NCI-H748 (cell line): Measurements from ENCODE around the gene CRYBA2.

ENCODE experiments used
- DNase-seq: peaks from one replicate; lab custom pipeline; 2025; ENCODE audit not compliant: unreplicated experiment; lab: John Stamatoyannopoulos, UW

The CRYBA2 gene

DNA sequence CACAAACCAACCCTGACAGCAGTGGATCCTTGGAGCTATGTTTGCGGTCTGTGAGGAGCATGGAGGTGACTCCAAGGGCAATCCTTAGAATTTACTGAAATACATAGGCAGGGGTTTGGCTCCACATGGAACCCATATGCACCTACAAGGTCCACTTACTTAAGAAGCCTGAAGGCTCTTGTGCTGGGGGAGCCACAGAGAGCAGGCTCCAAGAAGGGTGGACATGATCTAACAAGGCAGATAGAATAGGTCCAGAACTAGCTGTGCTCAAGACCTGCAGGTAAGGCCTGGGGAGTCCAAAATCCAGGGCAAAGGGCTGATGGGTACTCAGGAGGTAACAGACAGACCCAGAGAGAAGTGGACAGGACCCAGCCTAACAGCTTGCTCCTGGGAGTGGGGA, 34.9 kb downstream of the CRYBA2 start:
- no peak for DNase-seq

DNA sequence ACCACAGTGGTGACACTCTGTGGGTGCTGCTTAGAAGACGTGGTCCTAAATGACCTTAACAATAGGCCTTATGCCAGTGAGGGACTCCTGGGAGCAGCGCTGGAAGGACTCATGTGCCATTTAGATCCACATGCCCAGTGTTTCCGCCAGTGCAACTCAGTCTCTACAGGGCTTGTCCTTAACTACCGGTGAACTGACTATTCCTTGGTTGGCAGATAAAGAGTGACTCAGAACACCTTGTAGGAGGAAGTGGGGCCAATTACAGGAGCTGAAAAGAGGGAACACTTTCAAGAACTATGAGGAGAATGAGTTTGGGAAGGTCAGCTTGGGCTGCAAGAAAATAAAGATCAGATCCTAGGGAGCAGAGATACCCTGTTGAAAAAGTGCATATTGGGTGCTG, 35.6 kb downstream of the CRYBA2 start:
- DNase-seq: no peak

DNA sequence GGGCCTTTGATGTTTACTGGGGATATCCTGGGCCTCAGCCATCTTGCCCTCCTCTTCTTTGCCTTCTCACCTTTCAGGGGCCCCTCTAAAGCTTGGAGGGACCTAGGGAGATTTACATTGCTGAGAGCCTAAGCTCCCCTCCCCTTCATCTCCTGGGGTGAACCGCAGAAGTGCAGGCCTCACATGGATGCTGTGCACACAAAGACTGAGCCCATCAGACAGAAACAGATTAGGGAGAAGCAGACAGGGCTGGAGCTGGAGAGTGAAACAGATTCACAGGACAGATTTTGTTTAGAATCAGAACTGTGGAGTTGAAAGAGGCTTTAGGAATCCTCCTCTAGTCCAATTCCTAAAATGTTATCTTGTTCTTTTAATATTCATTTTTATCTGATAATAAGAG, 37.2 kb downstream of the CRYBA2 start:
- no peak for DNase-seq

DNA sequence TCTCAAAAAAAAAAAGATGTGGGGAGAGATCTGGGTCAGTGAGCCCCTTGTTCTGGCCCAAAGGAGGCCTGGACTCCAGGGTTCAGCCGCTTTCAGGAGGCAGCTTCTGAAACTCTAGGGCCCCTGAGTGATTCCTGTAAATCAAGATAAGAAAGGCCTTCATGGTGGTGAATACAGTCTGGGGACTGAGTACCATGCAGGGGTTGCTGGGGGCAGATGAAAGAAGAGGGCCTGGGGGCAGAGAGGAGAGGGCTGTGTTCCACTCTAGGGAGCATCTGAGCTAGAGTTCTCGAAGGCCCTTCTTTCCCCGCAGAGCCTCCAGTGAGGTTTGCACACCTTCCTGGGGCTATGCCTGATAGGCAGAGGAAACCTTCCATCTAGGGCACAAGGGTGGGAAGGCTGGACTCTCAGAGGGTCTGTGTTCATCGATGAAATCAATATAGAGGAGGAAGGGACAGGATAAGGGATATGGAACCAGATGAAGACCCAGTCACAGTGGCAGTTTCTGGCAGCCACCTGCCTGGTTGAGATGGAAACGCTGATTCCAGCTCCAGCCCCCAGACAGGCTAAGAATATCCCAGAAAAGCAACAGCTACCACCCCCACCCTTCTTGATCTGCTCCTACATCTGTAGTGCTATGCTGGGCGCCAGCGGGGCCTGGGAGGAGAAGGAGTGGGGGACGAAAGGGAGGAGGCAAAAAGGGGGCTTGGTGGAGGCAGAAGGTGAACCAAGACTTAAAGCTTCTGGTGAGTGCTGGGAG, 38.5 kb downstream of the CRYBA2 start:
- DNase-seq: no peak

DNA sequence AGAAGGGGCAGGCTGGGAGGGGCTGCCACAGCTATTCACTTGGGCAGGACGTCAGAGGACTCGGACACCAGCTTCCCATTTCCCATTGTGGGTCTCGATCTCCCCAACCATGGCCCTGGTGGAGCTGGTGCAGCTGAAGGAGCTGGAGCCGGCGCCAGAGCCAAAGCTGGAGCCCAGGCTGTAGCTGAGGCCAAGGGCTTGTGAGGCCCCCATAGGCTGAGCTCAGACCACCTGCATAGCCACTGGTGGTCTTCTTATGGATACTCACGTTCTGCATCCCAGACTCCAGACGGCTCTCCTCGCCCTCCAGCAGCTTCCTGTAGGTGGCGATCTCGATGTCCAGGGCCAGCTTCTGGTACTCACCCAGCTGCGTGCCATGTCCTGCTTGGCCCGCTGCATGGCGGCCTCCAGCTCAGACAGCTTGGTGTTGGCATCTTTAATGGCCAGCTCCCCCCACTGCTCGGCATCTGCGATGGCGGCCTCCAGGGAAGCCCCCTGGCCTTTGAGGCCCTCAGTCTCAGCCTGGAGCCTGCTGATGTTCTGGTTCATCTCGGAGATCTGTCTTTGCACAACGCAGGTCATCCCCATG, 39.8 kb downstream of the CRYBA2 start:
- DNase-seq: no peak

DNA sequence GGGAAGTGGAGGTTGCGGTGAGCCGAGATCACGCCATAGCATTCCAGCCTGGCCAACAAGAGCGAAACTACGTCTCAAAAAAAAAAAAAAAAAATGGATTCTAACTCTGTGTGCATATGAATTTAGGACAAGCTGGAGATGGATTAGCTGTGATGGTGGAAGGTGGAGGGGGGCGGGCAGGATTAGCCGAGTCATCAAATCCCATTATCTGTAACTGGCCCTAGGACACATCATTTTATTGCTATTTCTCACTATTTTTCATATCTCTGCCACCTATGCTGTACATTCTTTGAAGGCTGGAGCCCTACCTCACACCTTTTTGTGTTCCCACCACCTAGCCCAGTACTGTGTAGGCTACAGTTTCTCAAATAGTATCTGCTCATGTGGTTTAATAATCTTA, 41.1 kb downstream of the CRYBA2 start:
- no peak for DNase-seq

DNA sequence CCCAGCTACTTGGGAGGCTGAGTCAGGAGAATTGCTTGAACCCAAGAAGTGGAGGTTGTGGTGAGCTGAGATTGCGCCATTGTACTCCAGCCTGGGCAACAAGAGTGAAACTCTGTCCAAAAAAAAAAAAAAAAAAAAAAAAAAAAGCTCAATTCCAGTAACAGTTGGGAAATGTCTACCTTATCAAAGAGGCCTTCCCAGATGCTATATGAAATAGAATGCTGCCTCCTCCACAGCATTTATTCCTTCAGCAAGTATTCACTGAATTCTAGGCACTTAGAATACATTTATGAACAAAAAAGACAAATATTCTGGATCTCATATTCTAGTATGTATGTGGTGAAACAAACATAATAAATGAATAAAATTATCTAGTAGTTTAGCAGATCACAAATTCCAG, 46.6 kb downstream of the CRYBA2 start:
- no peak for DNase-seq

DNA sequence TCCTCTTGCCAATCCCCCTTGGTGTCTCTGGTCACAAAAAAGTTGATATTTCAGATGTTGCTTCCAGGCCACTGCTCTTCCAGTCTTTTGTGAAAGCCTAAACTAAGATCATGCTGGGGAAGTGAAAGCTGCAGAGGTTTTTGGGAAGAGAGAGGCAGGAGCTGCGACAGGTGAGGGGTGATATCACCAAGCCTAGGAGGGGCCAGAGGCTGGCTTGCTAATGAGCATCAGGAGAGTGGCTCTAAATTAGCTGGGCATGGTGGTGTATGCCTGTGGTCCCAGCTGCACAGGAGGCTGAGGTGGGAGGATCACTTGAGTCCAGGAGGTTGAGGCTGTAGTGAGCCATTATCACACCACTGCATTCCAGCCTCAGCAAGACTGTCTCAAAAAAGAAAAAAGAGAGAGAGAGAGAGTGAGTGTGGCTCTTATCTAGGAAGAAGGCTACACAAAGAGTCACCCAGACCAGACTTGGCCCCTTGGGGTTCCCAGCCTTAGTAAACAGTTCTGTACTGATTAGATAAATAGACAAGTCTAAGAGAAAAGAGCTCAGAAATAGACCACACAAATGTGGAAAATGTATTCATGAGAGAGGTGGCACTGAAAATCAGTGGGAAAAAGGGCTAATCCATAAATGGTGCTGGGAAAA, 48.3 kb downstream of the CRYBA2 start:
- DNase-seq: no peak
